ENCODE data around the gene NTM.

The NTM gene

GRCh38 chr11:131593301-131593700, 222.9 kb downstream of the NTM start:
- H3K27me3 Mint-ChIP-seq (ENCODE audit: low read depth): no peaks in the 10 kb centered on the region
- no peak overlapping the region for H3K27ac Mint-ChIP-seq
- no peak for DNase-seq (ENCODE audit: low spot score)
- H3K9me3 Mint-ChIP-seq: no peaks in the 10 kb centered on the region
- no peaks in the 10 kb centered on the region for H3K36me3 Mint-ChIP-seq (ENCODE audit: low read depth)
- H3K4me3 Mint-ChIP-seq: no peak overlapping the region
- H3K4me1 Mint-ChIP-seq (ENCODE audit: low read depth): no peaks in the 10 kb centered on the region

GRCh38 chr11:131595797-131596196, 225.4 kb downstream of the NTM start:
- H3K9me3 Mint-ChIP-seq: no peaks in the 10 kb centered on the region
- H3K36me3 Mint-ChIP-seq (ENCODE audit: low read depth): no peaks in the 10 kb centered on the region
- no peak overlapping the region for H3K4me3 Mint-ChIP-seq
- no peaks in the 10 kb centered on the region for H3K4me1 Mint-ChIP-seq (ENCODE audit: low read depth)
- no peak overlapping the region for H3K27ac Mint-ChIP-seq
- DNase-seq (ENCODE audit: low spot score): no peak
- no peaks in the 10 kb centered on the region for H3K27me3 Mint-ChIP-seq (ENCODE audit: low read depth)

- no peak for DNase-seq (ENCODE audit: low spot score)
- H3K27me3 Mint-ChIP-seq (ENCODE audit: low read depth): no peaks in the 10 kb centered on the region
- no peak overlapping the region for H3K27ac Mint-ChIP-seq
- no peaks in the 10 kb centered on the region for H3K36me3 Mint-ChIP-seq (ENCODE audit: low read depth)
- no peaks in the 10 kb centered on the region for H3K4me1 Mint-ChIP-seq (ENCODE audit: low read depth)
- no peaks in the 10 kb centered on the region for H3K9me3 Mint-ChIP-seq
- H3K4me3 Mint-ChIP-seq: no peak overlapping the region
Observed at GRCh38 chr11:131597890-131598289, 227.5 kb downstream of the NTM start.

DNA sequence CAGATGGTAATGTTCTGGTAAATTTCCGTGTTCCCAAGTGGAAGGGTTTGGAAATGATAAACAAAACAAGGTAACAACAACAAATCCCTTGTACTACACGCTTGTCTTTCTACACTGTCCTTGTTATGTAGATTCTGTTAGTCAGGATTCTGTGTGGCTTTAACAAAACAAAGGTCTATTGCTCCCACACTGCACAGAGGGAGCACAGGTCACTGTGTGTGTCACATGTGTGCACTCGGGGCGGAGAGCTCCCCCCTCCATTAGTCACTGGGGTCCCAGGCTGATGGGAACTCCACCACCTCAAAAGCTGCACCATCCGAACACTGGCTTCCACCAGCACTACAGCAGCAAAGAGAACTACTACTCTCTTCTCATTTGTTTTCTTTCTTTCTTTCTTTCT, 227.9 kb downstream of the NTM start:
- H3K4me3 Mint-ChIP-seq: no peak overlapping the region
- no peaks in the 10 kb centered on the region for H3K9me3 Mint-ChIP-seq
- no peak overlapping the region for H3K27ac Mint-ChIP-seq
- H3K27me3 Mint-ChIP-seq (ENCODE audit: low read depth): no peaks in the 10 kb centered on the region
- DNase-seq (ENCODE audit: low spot score): no peak
- no peaks in the 10 kb centered on the region for H3K36me3 Mint-ChIP-seq (ENCODE audit: low read depth)
- no peaks in the 10 kb centered on the region for H3K4me1 Mint-ChIP-seq (ENCODE audit: low read depth)

- H3K36me3 Mint-ChIP-seq (ENCODE audit: low read depth): no peaks in the 10 kb centered on the region
- H3K27me3 Mint-ChIP-seq (ENCODE audit: low read depth): no peaks in the 10 kb centered on the region
- H3K27ac Mint-ChIP-seq: no peak overlapping the region
- H3K4me1 Mint-ChIP-seq (ENCODE audit: low read depth): no peaks in the 10 kb centered on the region
- no peak overlapping the region for H3K4me3 Mint-ChIP-seq
- H3K9me3 Mint-ChIP-seq: no peaks in the 10 kb centered on the region
- DNase-seq (ENCODE audit: low spot score): no peak
Observed at GRCh38 chr11:131599285-131599684, 228.9 kb downstream of the NTM start.

DNA sequence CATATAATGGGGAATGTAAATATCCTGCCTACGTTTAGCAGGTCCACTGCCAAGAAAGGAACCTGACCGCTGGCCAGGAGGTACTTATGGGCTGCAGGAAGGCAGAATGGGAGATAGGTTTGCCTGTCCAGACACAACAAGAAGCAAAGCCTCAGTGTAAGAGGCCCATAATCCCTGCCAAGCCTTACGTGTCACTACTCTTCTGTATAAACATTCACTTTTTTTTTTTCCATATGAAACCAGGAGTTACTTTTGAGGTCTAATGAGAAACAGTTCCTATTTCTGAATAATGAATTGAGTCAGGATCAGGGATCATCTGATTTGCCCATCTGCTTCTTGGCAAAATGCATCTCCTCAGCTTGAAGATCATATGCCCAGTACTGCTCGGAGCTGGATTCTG, 230.2 kb downstream of the NTM start:
- no peak for DNase-seq (ENCODE audit: low spot score)
- no peak overlapping the region for H3K4me3 Mint-ChIP-seq
- no peaks in the 10 kb centered on the region for H3K27me3 Mint-ChIP-seq (ENCODE audit: low read depth)
- H3K27ac Mint-ChIP-seq: no peak overlapping the region
- no peaks in the 10 kb centered on the region for H3K36me3 Mint-ChIP-seq (ENCODE audit: low read depth)
- no peaks in the 10 kb centered on the region for H3K9me3 Mint-ChIP-seq
- no peaks in the 10 kb centered on the region for H3K4me1 Mint-ChIP-seq (ENCODE audit: low read depth)

DNA sequence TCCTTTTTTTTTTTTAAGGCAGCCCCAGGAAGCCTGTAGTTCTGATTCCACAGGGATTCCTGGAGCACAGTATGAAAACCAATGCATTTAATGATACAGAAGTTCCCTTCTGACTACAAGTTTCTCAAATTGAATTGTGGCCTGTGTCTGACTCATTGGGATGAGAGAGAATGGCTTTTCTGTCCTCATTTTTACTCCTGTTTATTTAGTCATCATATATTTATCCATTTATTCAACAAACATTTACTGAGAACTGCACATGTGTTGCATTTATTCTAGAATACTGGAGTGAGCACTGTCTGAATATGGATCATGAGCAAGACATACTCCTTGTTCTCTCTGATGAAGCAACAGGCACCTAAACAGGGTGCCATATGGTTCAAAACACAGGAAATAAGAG, 231.2 kb downstream of the NTM start:
- H3K4me3 Mint-ChIP-seq: no peak overlapping the region

GRCh38 chr11:131602431-131602830, 232.0 kb downstream of the NTM start:
- Mint-ChIP-seq H3K4me1 (ENCODE audit: low read depth) (no peaks in the 10 kb centered on the region), H3K27me3 (ENCODE audit: low read depth) (no peaks in the 10 kb centered on the region), H3K36me3 (ENCODE audit: low read depth) (no peaks in the 10 kb centered on the region), H3K9me3 (no peaks in the 10 kb centered on the region), H3K27ac (no peak overlapping the region), H3K4me3 (no peak overlapping the region)
- DNase-seq (ENCODE audit: low spot score): no peak

More for the DNA sequence above, 231.2 kb downstream of the NTM start:
- no peak overlapping the region for H3K27ac Mint-ChIP-seq
- no peak for DNase-seq (ENCODE audit: low spot score)
- no peaks in the 10 kb centered on the region for H3K4me1 Mint-ChIP-seq (ENCODE audit: low read depth)
- H3K9me3 Mint-ChIP-seq: no peaks in the 10 kb centered on the region
- no peaks in the 10 kb centered on the region for H3K36me3 Mint-ChIP-seq (ENCODE audit: low read depth)
- H3K27me3 Mint-ChIP-seq (ENCODE audit: low read depth): no peaks in the 10 kb centered on the region

GRCh38 chr11:131606811-131607335, 236.5 kb downstream of the NTM start:
- no peaks in the 10 kb centered on the region for H3K36me3 Mint-ChIP-seq (ENCODE audit: low read depth)
- DNase-seq (ENCODE audit: low spot score): no peak
- peaks cover 3% of the 10 kb centered on the region for H3K9me3 Mint-ChIP-seq
- no peak overlapping the region for H3K27ac Mint-ChIP-seq
- H3K4me3 Mint-ChIP-seq: no peak overlapping the region
- H3K27me3 Mint-ChIP-seq (ENCODE audit: low read depth): no peaks in the 10 kb centered on the region
- H3K4me1 Mint-ChIP-seq (ENCODE audit: low read depth): no peaks in the 10 kb centered on the region

DNA sequence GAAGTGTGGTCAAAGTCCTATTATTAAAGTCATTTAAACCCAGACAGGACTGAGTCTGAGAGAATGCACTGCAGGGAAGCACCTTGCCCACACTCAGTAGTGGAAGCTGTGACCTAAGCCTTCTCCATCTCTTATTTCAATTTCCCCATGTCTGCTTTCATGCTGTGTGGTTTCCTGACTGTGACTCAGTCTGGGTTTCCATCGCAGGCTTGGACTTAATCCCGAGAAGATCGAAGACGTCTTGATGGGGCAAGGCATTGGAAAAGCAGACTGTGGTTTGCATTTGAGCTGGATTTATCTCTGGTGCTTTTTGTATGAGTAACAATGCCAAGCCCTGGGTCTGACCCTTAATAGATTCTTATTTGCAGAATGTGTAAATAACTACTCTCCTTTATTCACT, 238.9 kb downstream of the NTM start:
- no peak for DNase-seq (ENCODE audit: low spot score)
- Mint-ChIP-seq H3K27me3 (ENCODE audit: low read depth) (no peaks in the 10 kb centered on the region), H3K4me1 (ENCODE audit: low read depth) (no peaks in the 10 kb centered on the region), H3K4me3 (no peak overlapping the region), H3K9me3 (peaks cover 3% of the 10 kb centered on the region), H3K27ac (no peak overlapping the region), H3K36me3 (ENCODE audit: low read depth) (no peaks in the 10 kb centered on the region)

DNA sequence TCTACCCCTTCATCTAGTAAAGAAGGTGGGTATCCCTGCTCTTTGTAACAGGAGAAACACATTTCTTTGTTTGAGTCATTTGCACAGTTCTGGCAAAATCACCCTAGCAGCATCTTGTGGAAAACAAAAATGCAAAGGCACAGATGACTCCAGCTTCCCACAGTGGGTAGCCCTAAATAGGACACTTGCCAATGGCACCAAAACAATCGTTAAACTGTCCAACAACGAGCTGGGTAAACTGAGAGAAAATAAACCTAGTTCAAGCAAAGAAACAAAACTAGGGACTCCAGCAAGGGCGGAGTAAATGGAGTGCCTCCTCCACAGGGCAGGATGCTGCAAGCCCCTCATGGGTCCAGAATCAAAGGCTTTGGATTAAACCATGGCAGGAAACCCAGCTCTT, 239.5 kb downstream of the NTM start:
- H3K36me3 Mint-ChIP-seq (ENCODE audit: low read depth): no peaks in the 10 kb centered on the region
- DNase-seq (ENCODE audit: low spot score): no peak
- H3K4me1 Mint-ChIP-seq (ENCODE audit: low read depth): no peaks in the 10 kb centered on the region
- no peak overlapping the region for H3K27ac Mint-ChIP-seq
- no peak overlapping the region for H3K4me3 Mint-ChIP-seq
- peaks cover 3% of the 10 kb centered on the region for H3K9me3 Mint-ChIP-seq
- H3K27me3 Mint-ChIP-seq (ENCODE audit: low read depth): no peaks in the 10 kb centered on the region

DNA sequence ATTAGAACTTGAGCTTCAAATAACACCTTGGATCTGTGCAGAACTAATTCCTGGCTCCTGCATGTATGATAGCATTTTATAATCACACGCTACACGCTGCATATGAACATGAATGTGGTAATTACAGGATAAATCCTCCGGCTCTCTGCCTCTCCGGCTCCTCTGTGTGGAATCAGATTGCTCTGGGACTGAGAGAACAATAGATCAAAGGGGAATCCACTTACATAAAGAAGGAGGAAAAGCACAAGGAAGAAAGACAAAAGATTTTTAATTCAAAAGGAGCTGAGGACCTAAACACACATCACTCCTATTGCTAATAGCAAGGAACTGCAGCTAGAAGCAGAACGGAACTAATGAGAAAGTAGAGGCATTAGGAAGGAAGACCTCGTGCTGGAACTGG, 240.9 kb downstream of the NTM start:
- no peaks in the 10 kb centered on the region for H3K36me3 Mint-ChIP-seq (ENCODE audit: low read depth)
- DNase-seq (ENCODE audit: low spot score): no peak
- H3K27ac Mint-ChIP-seq: no peak overlapping the region
- no peak overlapping the region for H3K4me3 Mint-ChIP-seq
- H3K4me1 Mint-ChIP-seq (ENCODE audit: low read depth): no peaks in the 10 kb centered on the region
- peaks cover 3% of the 10 kb centered on the region for H3K9me3 Mint-ChIP-seq
- H3K27me3 Mint-ChIP-seq (ENCODE audit: low read depth): no peaks in the 10 kb centered on the region

- H3K27ac Mint-ChIP-seq: no peak overlapping the region
- no peaks in the 10 kb centered on the region for H3K27me3 Mint-ChIP-seq (ENCODE audit: low read depth)
- H3K4me1 Mint-ChIP-seq (ENCODE audit: low read depth): no peaks in the 10 kb centered on the region
- no peak overlapping the region for H3K4me3 Mint-ChIP-seq
- no peak for DNase-seq (ENCODE audit: low spot score)
- no peaks in the 10 kb centered on the region for H3K36me3 Mint-ChIP-seq (ENCODE audit: low read depth)
- peaks cover 3% of the 10 kb centered on the region for H3K9me3 Mint-ChIP-seq
Observed at GRCh38 chr11:131612533-131612932, 242.1 kb downstream of the NTM start.

DNA sequence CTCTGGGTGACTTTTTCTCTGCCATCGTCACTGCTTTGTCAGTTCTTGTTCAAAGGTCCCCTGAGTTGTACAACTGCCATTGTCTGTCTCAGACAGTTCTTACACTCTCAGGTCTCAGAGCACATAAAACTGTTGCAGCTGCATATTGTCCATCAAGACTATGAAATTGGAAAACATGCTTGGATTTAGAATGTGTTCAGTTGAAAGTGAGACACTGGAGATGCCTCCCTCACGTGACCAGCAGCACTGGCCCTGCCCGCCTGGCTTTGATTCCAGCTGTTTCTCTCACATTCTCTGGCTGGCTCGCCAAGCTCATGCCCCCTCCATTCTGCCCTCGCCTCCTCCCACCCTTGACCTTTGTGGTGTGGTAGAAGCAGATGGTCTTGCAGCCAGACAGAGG, 244.2 kb downstream of the NTM start:
- no peaks in the 10 kb centered on the region for H3K4me1 Mint-ChIP-seq (ENCODE audit: low read depth)
- H3K27me3 Mint-ChIP-seq (ENCODE audit: low read depth): no peaks in the 10 kb centered on the region
- no peak for DNase-seq (ENCODE audit: low spot score)
- H3K36me3 Mint-ChIP-seq (ENCODE audit: low read depth): no peaks in the 10 kb centered on the region
- H3K4me3 Mint-ChIP-seq: no peak overlapping the region
- H3K9me3 Mint-ChIP-seq: no peaks in the 10 kb centered on the region
- no peak overlapping the region for H3K27ac Mint-ChIP-seq

GRCh38 chr11:131615611-131616010, 245.2 kb downstream of the NTM start:
- no peaks in the 10 kb centered on the region for H3K36me3 Mint-ChIP-seq (ENCODE audit: low read depth)
- H3K27me3 Mint-ChIP-seq (ENCODE audit: low read depth): no peaks in the 10 kb centered on the region
- no peak overlapping the region for H3K4me3 Mint-ChIP-seq
- H3K27ac Mint-ChIP-seq: no peak overlapping the region
- DNase-seq (ENCODE audit: low spot score): no peak
- H3K4me1 Mint-ChIP-seq (ENCODE audit: low read depth): no peaks in the 10 kb centered on the region
- no peaks in the 10 kb centered on the region for H3K9me3 Mint-ChIP-seq

All from T-helper 2 cell treated with Interferon-gamma antibody and Interleukin-4, amounts not matched to agents 5 μg/mL and 100 μg/mL, for 36 hours (primary cell).